Smooth muscle cell (in vitro differentiated cells): ENCODE measurements around the gene LYST. TPM values are rescaled to one million over a fixed set of nuclear protein-coding genes. Genes with fewer than 3 reads are reported as not detected.
A peak's percentile ranks its signal among the peaks of the same experiment; 100 is the strongest.
"Not testable (repeated sequence)": the region's sequence is repeated elsewhere in the genome, so short reads cannot be mapped to it uniquely, and the experiment has no call there.

ENCODE experiments used
- DNase-seq: peaks from one replicate; lab custom pipeline; 2025; ENCODE audit not compliant: unreplicated experiment; lab: John Stamatoyannopoulos, UW
- H2AFZ ChIP-seq: fragments of 200-600 bp; sonication (generic); 2 replicates; pipeline ENCODE4 v1.6.0; 2016; ENCODE audit warnings: antibody characterized with exemption, low read depth, mild to moderate bottlenecking
- H3F3A ChIP-seq: fragments of 200-600 bp; sonication (generic); 2 replicates; pipeline ENCODE4 v1.6.0; 2017; ENCODE audit warnings: antibody characterized with exemption, low read depth
- H3K27ac ChIP-seq: fragments of 200-600 bp; sonication (generic); 2 replicates; pipeline ENCODE4 v1.5.1; 2016; ENCODE audit warnings: low read depth, mild to moderate bottlenecking
- H3K27me3 ChIP-seq: fragments of 200-600 bp; sonication (generic); 2 replicates; pipeline ENCODE4 v1.6.1; 2016; ENCODE audit warnings: low read depth, mild to moderate bottlenecking
- H3K36me3 ChIP-seq: fragments of 200-600 bp; sonication (generic); 2 replicates; pipeline ENCODE4 v1.5.1; 2016; ENCODE audit warnings: low read depth
- H3K4me1 ChIP-seq: fragments of 200-600 bp; sonication (generic); 2 replicates; pipeline ENCODE4 v1.5.1; 2016; ENCODE audit warnings: low read depth
- H3K4me2 ChIP-seq: fragments of 200-600 bp; sonication (generic); 2 replicates; pipeline ENCODE4 v1.6.0; 2016; ENCODE audit warnings: mild to moderate bottlenecking
- H3K4me3 ChIP-seq: fragments of 200-600 bp; sonication (generic); 2 replicates; pipeline ENCODE4 v1.5.1; 2016; ENCODE audit warnings: mild to moderate bottlenecking
- H3K79me2 ChIP-seq: fragments of 200-600 bp; sonication (generic); 2 replicates; pipeline ENCODE4 v1.6.0; 2016; ENCODE audit warnings: low read depth, mild to moderate bottlenecking
- H3K9ac ChIP-seq: fragments of 200-600 bp; sonication (generic); 2 replicates; pipeline ENCODE4 v1.6.0; 2016; ENCODE audit warnings: low read depth
- H3K9me3 ChIP-seq: fragments of 200-600 bp; sonication (generic); replicated peaks from 2 replicates; pipeline ENCODE4 v1.5.1; 2016; ENCODE audit warnings: low read depth
- H4K20me1 ChIP-seq: fragments of 200-600 bp; sonication (generic); 2 replicates; pipeline ENCODE4 v1.6.0; 2016; ENCODE audit warnings: low read depth
- CTCF ChIP-seq: fragments of 200-600 bp; sonication (generic); IDR thresholded peaks from 2 replicates; pipeline ENCODE4 v1.5.1; 2017; ENCODE audit warnings: borderline replicate concordance, mild to moderate bottlenecking, antibody characterized with exemption; ENCODE audit not compliant: insufficient read depth, poor library complexity, severe bottlenecking
- WGBS: methylation state at CpG from one replicate; pipeline ENCODE4 v1.1.7; 2016; ENCODE audit warnings: low lambda C conversion rate; 5-methylcytosine and 5-hydroxymethylcytosine counted together
- polyA plus RNA-seq: library from polyadenylated mRNA; unstranded; fragments of >200 nt; fragmentation: Nextera tagmentation; extraction: Ambion mirVana; gene quantifications from 2 replicates; pipeline ENCODE4 v1.2.1, GENCODE V29; 2016
- total RNA-seq: library from RNA; depleted of rRNA; stranded (reverse); fragments of >200 nt; gene quantifications from 2 replicates; pipeline ENCODE4 v1.2.3, GENCODE V29; 2014

LYST gene
- total and polyA plus RNA-seq, 2 experiments from 2014 or later = 2.2 to 13.5 TPM

GRCh38 chr1:235906436-235906835 lies 39.7 kb upstream of the LYST start:
- no peaks in the 10 kb centered on the region for H3K27me3 ChIP-seq
- no peaks in the 10 kb centered on the region for H3K36me3 ChIP-seq
- H3F3A ChIP-seq = peaks cover 24% of the 10 kb centered on the region
- no peak for DNase-seq
- no peak overlapping the region for H3K27ac ChIP-seq
- H2AFZ ChIP-seq = no peak overlapping the region
- H3K79me2 ChIP-seq = no peaks in the 10 kb centered on the region
- no peak for TF ChIP-seq CTCF
- H3K9me3 ChIP-seq = no peaks in the 10 kb centered on the region
- 78% methylated on average over 5 of the region's 5 CpGs for WGBS
- H3K4me1 ChIP-seq = peaks cover 15% of the 10 kb centered on the region
- no peak overlapping the region for H3K4me3 ChIP-seq
- no peak overlapping the region for H3K4me2 ChIP-seq
- no peak overlapping the region for H3K9ac ChIP-seq
- H4K20me1 ChIP-seq = no peaks in the 10 kb centered on the region

DNA sequence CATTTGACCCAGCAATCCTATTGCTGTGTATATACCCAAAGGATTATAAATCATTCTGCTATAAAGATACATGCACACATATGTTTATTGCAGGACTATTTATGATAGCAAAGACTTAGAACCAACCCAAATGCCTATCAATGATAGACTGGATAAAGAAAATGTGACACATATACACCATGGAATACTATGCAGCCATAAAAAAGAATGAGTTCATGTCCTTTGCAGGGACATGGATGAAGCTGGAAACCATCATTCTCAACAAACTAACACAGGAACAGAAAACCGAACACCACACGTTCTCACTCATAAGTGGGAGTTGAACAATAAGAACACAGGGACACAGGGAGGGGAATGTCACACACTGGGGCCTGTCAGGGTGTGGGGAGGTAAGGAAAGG lies 37.1 kb upstream of the LYST start:
- 90% methylated on average over 2 of the region's 2 CpGs for WGBS
- H3K4me2 ChIP-seq, H3K79me2 ChIP-seq, H3K9ac ChIP-seq, H2AFZ ChIP-seq, H4K20me1 ChIP-seq, H3K4me3 ChIP-seq, H3K36me3 ChIP-seq, H3K27me3 ChIP-seq, H3K27ac ChIP-seq, DNase-seq, H3K9me3 ChIP-seq, H3F3A ChIP-seq, H3K4me1 ChIP-seq: not testable (repeated sequence)

DNA sequence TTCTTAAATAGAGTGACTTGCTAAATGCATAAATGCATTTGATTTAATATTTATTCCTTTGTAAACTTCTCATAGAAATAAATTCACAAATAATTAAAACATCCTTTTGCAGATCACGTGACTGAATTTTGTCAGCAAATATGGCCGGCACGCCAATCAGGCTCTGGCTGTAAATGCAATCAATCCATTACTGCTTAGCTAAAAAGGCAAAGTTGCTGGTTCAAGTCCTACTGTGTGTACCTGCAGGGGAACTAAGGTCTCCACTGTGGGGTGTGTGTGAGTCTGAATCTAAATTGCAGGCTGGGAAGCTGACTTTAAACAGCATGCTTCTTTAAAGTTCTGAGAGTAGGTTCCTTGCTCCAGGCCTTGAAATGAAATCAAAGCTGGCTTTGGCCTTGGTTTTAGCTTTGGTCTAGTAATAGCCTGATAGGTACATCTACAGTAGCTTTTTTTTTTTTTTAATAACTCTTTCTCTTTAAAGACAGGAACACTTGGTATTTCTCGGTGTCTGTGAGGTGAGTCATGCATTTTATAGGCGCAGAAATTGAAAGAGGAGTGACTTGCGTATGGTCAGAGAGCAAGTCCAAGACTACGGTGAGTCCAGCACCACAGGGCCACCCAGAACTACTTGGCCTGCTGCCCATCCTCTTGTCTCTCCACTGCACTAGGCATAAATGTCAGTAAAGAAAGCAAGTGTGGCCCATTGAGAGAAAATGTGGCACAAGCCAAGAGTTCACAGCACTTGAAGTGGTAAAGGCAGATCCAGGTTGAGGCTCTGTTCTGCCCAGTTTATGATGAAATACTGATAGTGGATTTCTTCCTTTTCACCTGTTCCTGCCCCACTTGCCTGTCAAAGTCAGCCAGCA lies 36.2 kb upstream of the LYST start:
- Histone ChIP-seq H3K27ac (peak overlapping the region; percentile 10), H3K9ac (no peak overlapping the region), H3K4me1 (no peaks in the 10 kb centered on the region), H3K79me2 (no peaks in the 10 kb centered on the region), H2AFZ (no peak overlapping the region), H3K9me3 (no peaks in the 10 kb centered on the region), H3K4me2 (no peak overlapping the region), H3F3A (peaks cover 5% of the 10 kb centered on the region), H3K36me3 (no peaks in the 10 kb centered on the region), H4K20me1 (no peaks in the 10 kb centered on the region), H3K4me3 (no peak overlapping the region), H3K27me3 (no peaks in the 10 kb centered on the region)
- DNase-seq = no peak
- WGBS = 43% methylated on average over 7 of the region's 7 CpGs
- no peak for TF ChIP-seq CTCF

DNA sequence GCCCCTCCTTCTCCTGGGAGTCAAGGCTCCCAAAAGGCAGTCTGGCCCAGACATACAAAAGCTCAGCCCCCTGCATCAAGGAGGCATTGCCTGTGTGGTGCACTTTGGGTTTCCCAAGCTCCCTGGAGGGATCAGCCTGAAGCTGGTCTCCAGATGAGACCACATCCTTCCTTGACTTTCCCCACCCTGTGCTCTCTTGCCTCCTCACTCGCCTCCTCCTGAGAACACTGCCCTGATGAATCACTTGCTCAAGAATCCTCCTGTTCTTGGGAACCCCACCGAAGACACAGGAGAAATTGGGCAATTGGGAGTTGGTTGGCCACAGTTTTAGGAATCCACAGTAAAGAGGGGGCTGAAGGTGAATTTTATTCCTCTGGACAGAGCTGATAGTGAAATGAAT lies 34.8 kb upstream of the LYST start:
- WGBS = 62% methylated on average over 2 of the region's 2 CpGs
- no peak overlapping the region for H3K4me3 ChIP-seq
- peaks cover 5% of the 10 kb centered on the region for H3F3A ChIP-seq
- TF ChIP-seq CTCF = no peak
- H2AFZ ChIP-seq = no peak overlapping the region
- H3K9ac ChIP-seq = no peak overlapping the region
- H4K20me1 ChIP-seq = no peaks in the 10 kb centered on the region
- H3K4me2 ChIP-seq = no peak overlapping the region
- no peaks in the 10 kb centered on the region for H3K27me3 ChIP-seq
- H3K79me2 ChIP-seq = no peaks in the 10 kb centered on the region
- no peaks in the 10 kb centered on the region for H3K9me3 ChIP-seq
- no peak for DNase-seq
- H3K36me3 ChIP-seq = no peaks in the 10 kb centered on the region
- peak overlapping the region; percentile 19 for H3K27ac ChIP-seq
- H3K4me1 ChIP-seq = no peaks in the 10 kb centered on the region
